G401 (cell line): Measurements from ENCODE around the gene TGFB2. TPM values are rescaled to one million over a fixed set of nuclear protein-coding genes. Genes with fewer than 3 reads are reported as not detected.

Source experiments
- DNase-seq: peaks from one replicate; pipeline ENCODE4 v3.0.0-alpha.2; 2015; ENCODE audit warnings: low spot score
- in situ Hi-C: cut with HindIII; loops from 2 replicates; pipeline ENCODE4 v1.10.0; 2016; ENCODE audit warnings: low sequenced_read_pairs, mixed read lengths
- total RNA-seq: library from RNA; depleted of rRNA; stranded (reverse); fragments of >200 nt; shearing (Covaris generic); gene quantifications from 2 replicates; pipeline ENCODE4 v1.2.3, GENCODE V29; 2014

The TGFB2 gene
- total RNA-seq, 1 experiment from 2014 or later, result 0.27 TPM

GRCh38 chr1:218355278-218355677 lies 10.1 kb downstream of the TGFB2 start:
- DNase-seq, result no peak
- in situ Hi-C loops, result no loop called here

- no peak for DNase-seq
- in situ Hi-C loops, result no loop called here
Observed at GRCh38 chr1:218357211-218357892, 12.2 kb downstream of the TGFB2 start.

- no peak for DNase-seq
- in situ Hi-C loops, result no loop called here
Observed at GRCh38 chr1:218357893-218358232, 12.7 kb downstream of the TGFB2 start.

- in situ Hi-C loops, result no loop called here
- DNase-seq, result peak; percentile 11
Observed at GRCh38 chr1:218361298-218362065, 16.3 kb downstream of the TGFB2 start.

- DNase-seq, result no peak
- in situ Hi-C loops, result no loop called here
Observed at GRCh38 chr1:218362418-218363076, 17.4 kb downstream of the TGFB2 start.

- in situ Hi-C loops, result no loop called here
- DNase-seq, result no peak
Observed at GRCh38 chr1:218363141-218363540, 18.0 kb downstream of the TGFB2 start.

GRCh38 chr1:218364028-218364710 lies 19.0 kb downstream of the TGFB2 start:
- in situ Hi-C loops, result no loop called here
- DNase-seq, result no peak

GRCh38 chr1:218365226-218365999 lies 20.3 kb downstream of the TGFB2 start:
- DNase-seq, result no peak
- in situ Hi-C loops, result no loop called here

GRCh38 chr1:218366322-218367052 lies 21.4 kb downstream of the TGFB2 start:
- no peak for DNase-seq
- in situ Hi-C loops, result no loop called here

GRCh38 chr1:218367118-218367517 lies 22.0 kb downstream of the TGFB2 start:
- DNase-seq, result no peak
- in situ Hi-C loops, result no loop called here

GRCh38 chr1:218368686-218369085 lies 23.6 kb downstream of the TGFB2 start:
- no peak for DNase-seq
- in situ Hi-C loops, result no loop called here

- no peak for DNase-seq
- in situ Hi-C loops, result no loop called here
Observed at GRCh38 chr1:218369688-218370511, 24.8 kb downstream of the TGFB2 start.

- in situ Hi-C loops, result no loop called here
- DNase-seq, result no peak
Observed at GRCh38 chr1:218371927-218372672, 27.0 kb downstream of the TGFB2 start.

GRCh38 chr1:218374401-218375353 lies 29.5 kb downstream of the TGFB2 start:
- in situ Hi-C loops, result no loop called here
- DNase-seq, result no peak

GRCh38 chr1:218376722-218377121 lies 31.6 kb downstream of the TGFB2 start:
- in situ Hi-C loops, result no loop called here
- DNase-seq, result no peak

GRCh38 chr1:218377143-218377660 lies 32.1 kb downstream of the TGFB2 start:
- in situ Hi-C loops, result no loop called here
- no peak for DNase-seq
